Measurements from ENCODE around the gene LRRC14B.

LRRC14B gene

DNA sequence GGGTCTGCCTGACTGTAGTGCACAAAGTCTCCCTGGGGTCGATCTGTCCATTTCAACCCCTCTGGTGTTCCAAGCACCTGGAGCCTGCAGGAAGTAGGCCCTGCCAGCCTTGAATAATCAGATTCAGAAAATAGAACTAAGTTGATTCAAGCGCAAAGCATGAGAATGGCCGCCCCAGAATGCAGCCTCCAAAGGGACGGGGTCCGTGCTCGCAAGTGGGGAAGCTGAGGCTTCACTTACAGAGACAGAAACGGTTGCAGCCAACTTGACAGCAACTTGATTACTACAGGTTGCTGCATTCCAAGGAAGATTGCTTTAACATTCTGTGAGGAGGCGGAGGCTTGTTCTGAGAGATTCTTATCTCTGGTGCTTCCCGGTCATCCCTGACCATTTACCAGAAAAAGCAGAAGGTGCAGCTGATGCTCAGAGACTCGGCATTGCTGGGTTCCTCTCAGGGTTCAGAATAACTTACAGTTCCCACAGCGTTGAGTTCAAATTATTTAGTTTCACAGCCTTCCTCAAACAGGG is 14.9 kb upstream of the LRRC14B start:
- DNase-seq = no peak

DNA sequence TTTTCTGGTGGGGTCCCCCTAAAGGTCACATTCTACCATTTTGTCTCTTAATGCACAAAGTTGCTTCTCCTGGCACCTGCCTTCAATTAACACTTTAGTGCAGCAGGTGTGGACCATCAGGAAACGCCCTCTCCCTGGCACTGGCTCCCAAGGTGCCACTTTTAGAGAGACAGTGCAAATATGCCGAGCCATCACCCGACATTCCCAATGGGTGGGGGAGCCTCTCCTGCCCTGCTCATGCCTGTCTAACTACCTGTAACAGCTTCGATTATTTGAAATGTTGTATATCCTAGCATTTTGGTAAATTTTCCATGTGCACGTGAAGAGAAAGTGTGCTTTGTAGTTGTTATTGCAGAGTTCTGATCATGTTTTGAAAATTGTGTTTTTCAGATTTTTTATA is 13.2 kb upstream of the LRRC14B start:
- DNase-seq = no peak

DNA sequence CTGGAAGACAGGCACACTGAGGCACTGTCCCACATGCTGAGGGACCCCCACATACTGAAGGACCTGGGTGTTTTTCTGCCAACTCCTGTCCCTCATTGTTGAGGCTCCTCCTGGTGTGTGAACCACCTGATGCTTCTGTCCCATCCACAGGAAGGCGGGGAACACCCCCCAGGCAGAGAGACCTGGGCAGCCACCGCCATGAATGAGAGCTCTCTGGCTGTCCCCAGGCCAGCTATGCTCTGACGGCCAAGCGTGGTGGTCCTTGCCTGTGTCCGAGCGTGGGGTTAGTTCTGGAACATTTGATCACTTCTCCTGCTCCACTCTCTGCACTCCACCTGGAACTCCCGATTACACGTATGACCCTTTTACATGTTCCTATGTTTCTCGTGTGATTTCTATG is 11.9 kb upstream of the LRRC14B start:
- no peak for DNase-seq

- DNase-seq = no peak
Measured at GRCh38 chr5:180286-180918, 10.9 kb upstream of the LRRC14B start.

DNA sequence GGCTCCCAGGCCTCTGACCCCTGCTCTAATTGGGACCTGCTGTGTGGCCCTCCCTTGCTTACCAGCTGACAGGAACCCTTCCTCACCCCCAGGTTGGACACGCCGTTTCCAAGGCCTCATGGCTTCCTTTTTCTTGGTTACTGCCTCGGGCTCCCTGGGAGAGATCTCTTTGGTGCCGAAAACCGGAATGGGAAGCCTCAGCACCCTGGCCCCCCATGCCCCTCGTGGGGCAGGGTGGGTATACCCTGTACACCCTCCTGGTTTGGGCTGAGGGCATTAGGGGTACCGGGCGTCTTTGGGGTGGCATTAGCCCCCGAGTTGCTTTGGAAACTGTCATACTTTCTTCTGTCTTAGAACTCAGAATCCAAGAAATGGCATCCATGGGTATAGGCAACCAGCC is 10.1 kb upstream of the LRRC14B start:
- no peak for DNase-seq

DNA sequence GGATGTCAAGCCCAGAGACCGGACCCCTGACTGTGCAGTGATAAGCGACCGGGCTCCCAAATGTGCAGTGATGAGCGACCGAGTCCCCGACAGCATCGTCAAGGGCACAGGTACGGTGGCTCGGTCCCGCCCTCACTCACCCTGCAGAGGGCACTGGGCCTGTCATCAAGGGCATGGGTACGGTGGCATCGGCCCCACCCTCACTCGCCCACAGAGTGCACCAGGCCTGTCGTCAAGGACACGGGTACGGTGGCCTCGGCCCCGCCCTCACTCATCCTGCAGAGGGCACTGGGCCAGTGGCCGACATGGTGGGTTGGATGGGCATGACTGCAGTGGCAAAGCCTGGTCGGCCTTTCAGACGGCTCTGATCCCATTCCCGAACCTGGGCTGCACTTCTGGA is 9.7 kb upstream of the LRRC14B start:
- no peak for DNase-seq

GRCh38 chr5:182126-182525 is 9.2 kb upstream of the LRRC14B start:
- no peak for DNase-seq

DNA sequence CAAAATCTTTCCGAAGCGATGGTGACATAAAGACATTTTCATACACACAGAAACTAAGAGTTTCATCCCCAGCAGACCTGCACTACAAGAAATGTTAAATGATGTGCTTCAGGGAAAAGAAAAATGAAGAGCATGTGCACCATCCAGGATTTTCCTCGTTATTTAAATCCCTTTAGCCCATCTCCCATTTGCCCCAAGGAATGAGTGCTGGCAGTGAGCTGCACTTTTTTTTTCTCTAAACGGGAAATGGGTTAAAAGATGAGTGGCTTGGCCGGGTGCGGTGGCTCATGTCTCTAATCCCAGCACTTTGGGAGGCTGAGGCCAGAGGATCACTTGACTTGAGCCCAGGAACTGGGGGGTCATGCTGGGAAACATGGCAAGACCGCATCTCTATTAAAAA is 6.8 kb upstream of the LRRC14B start:
- no peak for DNase-seq

GRCh38 chr5:185095-186070 is 5.9 kb upstream of the LRRC14B start:
- no peak for DNase-seq

DNA sequence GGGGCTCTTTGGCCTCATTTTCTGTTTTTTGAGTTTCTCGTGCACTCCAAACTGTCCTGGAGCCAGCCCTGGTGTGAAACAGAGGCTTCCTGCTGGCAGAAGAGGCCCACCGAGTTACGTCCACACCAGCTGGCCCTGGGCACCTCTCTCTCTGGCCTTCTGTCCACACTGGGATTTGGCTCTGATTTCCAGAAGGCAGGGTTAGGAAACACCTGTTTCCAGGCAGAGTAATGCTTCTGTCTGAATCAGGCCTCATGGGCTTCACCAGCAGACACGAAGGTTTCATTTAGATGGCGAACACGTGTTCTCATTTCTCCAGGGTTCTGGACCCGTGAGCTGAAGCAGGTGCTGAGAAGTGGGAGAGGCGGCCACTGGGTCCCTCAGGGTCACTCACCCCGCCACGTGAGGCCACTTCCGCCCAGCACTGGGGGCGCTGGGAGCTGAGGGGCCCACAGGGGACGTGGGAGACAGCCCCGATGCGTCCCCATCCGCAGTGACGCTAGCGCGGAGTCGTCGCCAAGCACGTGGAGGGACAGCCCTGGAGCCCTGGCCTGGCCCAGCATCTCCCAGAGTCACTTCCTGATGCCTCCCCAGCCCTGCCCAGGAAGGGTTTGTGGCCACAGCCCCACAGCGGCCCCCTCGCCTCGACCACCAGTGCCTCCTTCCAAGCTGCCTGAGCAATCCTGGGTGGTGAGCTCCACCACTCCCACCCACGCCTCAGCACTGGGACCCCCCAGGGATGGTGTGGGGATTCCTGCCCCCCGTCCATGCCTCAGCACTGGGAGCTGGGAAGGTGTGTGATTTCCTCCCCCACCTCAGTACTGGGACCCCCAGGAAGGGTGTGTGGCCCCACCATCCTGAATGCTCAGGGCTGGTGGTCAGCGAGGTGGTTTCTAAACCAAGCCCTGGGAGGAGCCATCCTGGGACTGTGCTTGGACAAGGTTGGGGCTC is 4.9 kb upstream of the LRRC14B start:
- DNase-seq = no peak

DNA sequence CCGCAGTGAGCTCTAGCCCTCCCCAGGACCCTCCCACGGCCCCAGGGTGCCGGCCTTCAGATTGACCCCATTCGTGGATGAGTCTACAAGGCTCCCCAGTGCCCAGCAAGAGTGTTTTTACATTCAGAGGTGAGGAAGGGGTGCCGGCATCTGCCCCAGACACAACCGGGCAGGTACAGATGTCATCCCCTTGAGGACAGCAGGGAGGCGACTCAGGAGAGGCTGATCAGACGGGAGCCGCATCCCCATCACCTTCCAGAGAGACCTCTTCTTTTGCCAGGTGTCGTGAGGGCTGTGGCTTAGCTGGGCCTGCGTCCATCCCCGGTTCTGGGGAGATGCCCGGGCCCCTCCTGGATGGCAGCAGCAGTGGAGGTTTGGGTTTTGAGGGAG is 4.3 kb upstream of the LRRC14B start:
- no peak for DNase-seq

GRCh38 chr5:187617-188451 is 3.5 kb upstream of the LRRC14B start:
- peak; percentile 40 for DNase-seq

DNA sequence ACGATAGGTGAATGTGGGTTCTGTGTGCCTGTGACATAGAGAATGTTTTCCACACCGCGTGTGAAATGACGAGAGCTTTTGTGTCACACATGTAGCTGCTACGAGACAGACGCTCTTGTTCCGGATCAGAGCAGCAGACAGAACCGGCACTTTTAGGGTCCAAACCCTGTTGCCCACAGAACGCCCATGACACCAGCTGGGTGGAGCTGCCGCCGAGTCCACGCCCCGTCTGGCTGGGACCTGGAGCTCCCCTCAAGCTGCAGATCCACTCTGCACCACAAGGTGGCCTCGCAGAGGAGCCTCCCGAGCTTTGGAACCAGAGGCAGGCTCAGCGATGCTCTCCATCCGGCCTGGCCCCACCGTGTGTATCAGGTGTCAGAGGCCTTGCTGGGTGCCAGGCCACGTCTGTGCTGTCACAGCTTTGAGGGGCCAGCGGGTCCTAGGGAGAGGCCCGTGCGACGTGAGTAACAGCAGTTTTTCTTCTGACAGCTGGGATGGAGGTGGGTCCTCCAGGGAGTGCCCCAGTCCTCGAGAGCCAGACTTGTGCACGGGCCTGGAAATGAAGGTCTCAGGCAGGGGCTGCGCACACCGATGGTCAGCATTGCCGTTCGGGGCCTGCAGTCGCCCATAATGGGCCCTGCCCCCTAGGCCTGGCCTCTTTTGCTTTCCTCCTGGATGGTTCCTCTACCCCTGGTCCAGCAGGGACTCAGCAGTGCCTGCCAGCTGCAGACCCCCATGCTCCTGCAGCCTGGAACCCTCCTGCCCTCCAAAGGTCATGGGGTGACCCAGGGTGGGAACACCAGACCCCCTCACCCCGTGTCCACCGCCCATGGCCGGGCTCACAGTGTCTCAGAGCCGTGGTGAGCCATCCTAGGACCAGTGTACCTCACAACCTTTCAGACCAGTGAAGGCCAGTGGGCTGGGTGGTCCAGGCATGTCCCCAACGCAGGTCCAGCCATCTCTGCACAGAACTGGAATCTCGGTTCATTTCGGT is 2.5 kb upstream of the LRRC14B start:
- DNase-seq = peak; percentile 87

- DNase-seq = no peak
Measured at GRCh38 chr5:189486-189885, 1.8 kb upstream of the LRRC14B start.

DNA sequence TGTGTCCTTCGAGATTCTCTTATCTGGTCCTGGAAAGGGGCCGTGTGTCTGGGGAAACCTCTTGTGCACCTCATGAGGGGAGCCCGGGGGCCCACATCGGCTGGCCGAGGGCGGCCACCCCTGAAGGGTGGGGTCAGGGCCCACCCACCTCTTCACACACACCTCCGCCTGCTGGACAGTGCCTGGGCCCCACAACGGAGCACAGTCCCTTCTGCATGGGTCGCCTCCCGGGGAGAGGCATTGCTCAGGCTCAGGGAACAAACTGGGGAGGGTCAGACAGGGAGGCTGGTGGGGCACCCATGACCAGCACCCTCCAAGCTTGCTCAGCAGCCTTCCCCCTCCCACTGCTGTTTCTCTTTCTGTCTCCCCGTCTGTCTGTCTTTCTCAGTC is 1.3 kb upstream of the LRRC14B start:
- DNase-seq = no peak

DNA sequence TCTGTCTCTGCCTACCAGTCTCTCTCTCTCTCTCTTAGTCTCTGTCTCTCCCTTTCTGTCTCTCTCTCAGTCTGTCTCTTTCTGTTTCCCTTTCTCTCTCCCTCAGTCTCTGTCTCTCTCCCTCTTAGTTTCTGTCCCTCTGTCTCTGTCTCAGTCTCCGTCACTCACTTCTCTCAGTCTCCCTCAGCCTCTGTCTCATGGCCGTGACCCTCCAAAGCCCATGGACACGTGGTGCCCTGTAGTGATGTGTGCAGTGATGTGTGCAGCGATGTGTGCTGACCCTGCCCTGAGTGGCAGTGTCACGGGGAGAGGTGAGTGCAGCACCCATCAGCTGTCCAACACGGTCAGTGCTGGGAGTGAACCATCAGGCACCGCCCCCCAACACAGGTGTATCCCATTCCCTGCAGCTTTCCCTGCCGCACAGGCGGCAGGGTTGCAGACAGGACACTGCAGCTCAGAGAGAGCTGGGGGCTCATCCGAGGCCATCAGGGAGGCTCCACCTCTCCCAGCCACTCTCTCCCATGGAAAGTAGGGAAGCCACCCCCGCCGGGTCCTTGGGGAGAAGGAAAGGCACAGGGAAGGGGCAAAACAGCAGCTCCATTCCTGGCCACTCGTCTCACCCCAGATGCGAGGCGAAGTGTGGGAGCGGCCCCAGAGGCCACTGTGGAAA is 794 bp upstream of the LRRC14B start:
- no peak for DNase-seq

DNA sequence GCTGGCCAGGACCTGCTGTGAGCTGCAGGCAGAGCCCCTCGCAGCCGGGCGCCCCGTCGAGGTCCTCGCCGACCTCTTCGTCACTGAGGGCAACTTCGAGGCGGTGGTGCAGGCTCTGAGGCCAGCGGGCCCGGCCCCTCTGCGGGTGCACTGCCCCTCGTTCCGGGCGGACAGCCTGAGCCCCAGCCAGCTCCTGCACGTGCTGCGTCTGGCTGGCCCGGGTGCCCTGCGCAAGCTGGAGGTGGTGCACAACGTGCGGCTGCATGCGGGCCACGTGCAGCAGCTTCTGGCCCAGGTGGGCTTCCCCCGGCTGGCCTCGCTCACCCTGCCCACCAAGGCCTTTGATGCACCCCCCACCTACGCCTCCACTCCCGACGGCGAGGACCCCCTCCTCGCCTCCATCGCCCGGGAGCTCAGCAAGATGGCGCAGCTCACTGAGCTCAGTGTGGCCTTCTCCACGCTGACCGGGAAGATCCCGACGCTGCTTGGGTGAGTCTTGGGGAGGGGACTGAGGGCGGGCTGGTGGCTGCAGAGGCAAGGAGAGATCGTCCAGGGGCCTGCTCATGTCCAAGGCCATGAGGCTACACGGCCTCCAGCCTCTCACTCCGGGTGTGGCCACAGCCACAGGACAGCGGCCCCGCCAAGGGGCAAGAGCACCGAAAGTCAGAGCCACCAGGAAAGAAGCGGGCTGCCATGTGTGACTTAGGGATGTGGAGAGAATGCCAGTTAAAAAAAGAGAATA is 825 bp downstream of the LRRC14B start:
- DNase-seq = no peak

GRCh38 chr5:192691-192969 is 1.3 kb downstream of the LRRC14B start:
- DNase-seq = no peak

- DNase-seq = no peak
Measured at GRCh38 chr5:192970-193831, 1.9 kb downstream of the LRRC14B start.
